Endothelial cell of umbilical vein (primary cell): ENCODE data around the gene ATP5ME. TPM values are rescaled to one million over a fixed set of nuclear protein-coding genes. Genes with fewer than 3 reads are reported as not detected.

Experiments used
- BruUV-seq: library from RNA; stranded (reverse); fragments of 400-500 nt; replicated peaks from 2 replicates; lab custom pipeline; 2021; lab: Mats Ljungman, UMichigan
- CTCF ChIA-PET: fragments of 300-600, 350-600 bp; sonication (Branson Sonifier 250); formaldehyde crosslinking; loops from one replicate; lab custom pipeline; 2021; ENCODE audit warnings: antibody characterized with exemption, inconsistent platforms; lab: Charles Lee
- POLR2A ChIA-PET: fragments of 300-600, 350-600 bp; sonication (Branson Sonifier 250); formaldehyde crosslinking; loops from one replicate; lab custom pipeline; 2021; ENCODE audit warnings: antibody characterized with exemption, inconsistent platforms; lab: Charles Lee
- DNase-seq: peaks from one replicate; pipeline ENCODE4 v3.0.0-alpha.2; 2011; ENCODE audit warnings: low read depth, low spot score
- FAIRE-seq: peaks from 2 replicates; lab custom pipeline; 2011; peaks lifted over from hg19 to GRCh38; lab: Jason Lieb, UNC
- H2AFZ ChIP-seq: 2 replicates; pipeline ENCODE4 v1.6.0; 2012; ENCODE audit warnings: low read depth, low read length, control low read depth, inconsistent platforms
- H3K27ac ChIP-seq: 2 replicates; pipeline ENCODE4 v1.5.1; 2011; ENCODE audit warnings: low read depth, mild to moderate bottlenecking, control low read depth, low read length, moderate library complexity; ENCODE audit not compliant: insufficient read depth
- H3K27me3 ChIP-seq, 2 experiments: 2 replicates each; pipeline versions ENCODE4 v1.6.0 to v1.6.1; 2011; ENCODE audit warnings: low read length in 2 of 2, mixed read lengths in 1 of 2; ENCODE audit not compliant: control insufficient read depth in 2 of 2, insufficient read depth in 2 of 2
- H3K36me3 ChIP-seq, 2 experiments: 2 replicates in 1 of 2; 3 replicates in 1 of 2; pipeline ENCODE4 v1.5.1; 2011; ENCODE audit warnings: low read length in 2 of 2, mild to moderate bottlenecking in 1 of 2, moderate library complexity in 1 of 2; ENCODE audit not compliant: control insufficient read depth in 2 of 2, insufficient read depth in 2 of 2; ENCODE audit errors: extremely low read depth in 1 of 2
- H3K4me1 ChIP-seq: 3 replicates; pipeline ENCODE4 v1.5.1; 2011; ENCODE audit warnings: mild to moderate bottlenecking, low read length; ENCODE audit not compliant: control insufficient read depth, insufficient read depth; ENCODE audit errors: extremely low read depth
- H3K4me2 ChIP-seq: 2 replicates; pipeline ENCODE4 v1.6.1; 2011; ENCODE audit warnings: low read length, control low read depth, mixed read lengths; ENCODE audit not compliant: insufficient read depth
- H3K4me3 ChIP-seq, 3 experiments: fragments of 200-600 bp in 1 of 3; sonication (generic), shearing (Covaris generic) in 1 of 3; replicated peaks in 1 of 3; 2 replicates each; pipeline ENCODE4 v1.5.1; 2011 to 2016; ENCODE audit warnings: control low read depth in 3 of 3, low read length in 3 of 3, mild to moderate bottlenecking in 2 of 3, inconsistent platforms in 1 of 3, low read depth in 1 of 3, moderate library complexity in 1 of 3; ENCODE audit not compliant: insufficient read depth in 1 of 3
- H3K79me2 ChIP-seq: 2 replicates; pipeline ENCODE4 v1.6.0; 2012; ENCODE audit warnings: low read length, inconsistent platforms; ENCODE audit not compliant: control insufficient read depth, insufficient read depth
- H3K9ac ChIP-seq: replicated peaks from 2 replicates; pipeline ENCODE3; 2011; ENCODE audit warnings: low read length, control low read depth; ENCODE audit not compliant: insufficient read depth; ENCODE audit errors: extremely low read depth
- H3K9me1 ChIP-seq: replicated peaks from 3 replicates; pipeline ENCODE4 v1.6.0; 2011; ENCODE audit warnings: mild to moderate bottlenecking, low read length; ENCODE audit not compliant: control insufficient read depth, insufficient read depth; ENCODE audit errors: extremely low read depth
- H3K9me3 ChIP-seq: replicated peaks from 2 replicates; pipeline ENCODE4 v1.5.1; 2012; ENCODE audit warnings: low read length, inconsistent platforms; ENCODE audit not compliant: control insufficient read depth, insufficient read depth
- H4K20me1 ChIP-seq: replicated peaks from 2 replicates; pipeline ENCODE3; 2011; ENCODE audit warnings: mild to moderate bottlenecking, low read length; ENCODE audit not compliant: control insufficient read depth, insufficient read depth; ENCODE audit errors: extremely low read depth
- CTCF ChIP-seq, 2 donors: IDR thresholded peaks; 1 replicate in 1 of 2; 2 replicates in 1 of 2; pipeline ENCODE4 v1.5.1; 2011; ENCODE audit warnings: low read length in 2 of 2, mild to moderate bottlenecking in 2 of 2, moderate library complexity in 2 of 2, control low read depth in 1 of 2, inconsistent platforms in 1 of 2, low read depth in 1 of 2; ENCODE audit not compliant: insufficient read depth in 1 of 2; ENCODE audit errors: extremely low read depth in 1 of 2
- EZH2 ChIP-seq: IDR thresholded peaks from 2 replicates; pipeline ENCODE4 v1.6.1; 2012; ENCODE audit warnings: borderline replicate concordance, low read depth, mild to moderate bottlenecking, moderate library complexity, low read length, inconsistent platforms; ENCODE audit not compliant: severe bottlenecking
- JUN ChIP-seq: IDR thresholded peaks from 2 replicates; pipeline ENCODE4 v1.6.1; 2011; ENCODE audit warnings: borderline replicate concordance, low read depth; ENCODE audit not compliant: insufficient read length, insufficient read depth
- MAX ChIP-seq: IDR thresholded peaks from 2 replicates; pipeline ENCODE4 v1.6.1; 2011; ENCODE audit not compliant: insufficient read depth, insufficient read length
- dilution Hi-C: fragments of 300-500 bp; cut with MboI; formaldehyde crosslinking; loops from one replicate; pipeline ENCODE4 v1.15.0; 2019; ENCODE audit warnings: low sequenced_read_pairs; ENCODE audit not compliant: extremely low pct_ligation_motif_present
- intact Hi-C: fragments of 100-400 bp; cut with micrococcal nuclease; formaldehyde crosslinking; loops from one replicate; pipeline ENCODE4 v1.10.0; 2022
- polyA plus RNA-seq, 4 experiments: library from polyadenylated mRNA; depleted of rRNA in 3 of 4; stranded (reverse) in 3 of 4; unstranded in 1 of 4; fragments of >200 nt; gene quantifications; 2 replicates each; pipeline versions ENCODE4 v1.2.1 to v1.2.3, GENCODE V29; 2011 to 2012; ENCODE audit warnings: missing spikeins in 1 of 4
- total RNA-seq: library from RNA; stranded (reverse); gene quantifications from 2 replicates; pipeline ENCODE4 v1.2.3, GENCODE V29; 2021

Gene ATP5ME
- total and polyA plus RNA-seq, 2 donors (not counting 3 experiments of a cell fraction or from before 2014, with no cell fraction given) = 303 to 304 TPM

GRCh38 chr4:686413-687040 lies 12.5 kb upstream of the ATP5ME start:
- no peaks in the 10 kb centered on the region for H3K9me1 ChIP-seq
- no peak overlapping the region for H3K4me2 ChIP-seq
- BruUV-seq = no TSS peak
- no peak overlapping the region for H3K9ac ChIP-seq
- H3K4me3 ChIP-seq = no peak overlapping the region
- no peaks in the 10 kb centered on the region for H3K27me3 ChIP-seq
- TF ChIP-seq CTCF (IDR thresholded peaks at IDR 0.05; ENCODE audit: extremely low read depth in 1 of 2, insufficient read depth in 1 of 2, low read depth in 1 of 2, low read length in 2 of 2) (no peak), JUN (no peak), MAX (no peak), EZH2 (no peak)
- no peak overlapping the region for H2AFZ ChIP-seq
- ChIA-PET CTCF (interaction anchor here (0.9 to 1.2 kb wide), 2 partner anchors 12 to 16 kb away, joined by 3 to 4 read pairs; partner anchors contain the start of genes ATP5ME and MYL5), POLR2A (no interaction called here)
- intact Hi-C loops = loop anchor here (1.0 kb wide), 1 partner anchor 19 kb away; the partner anchor contains the start of gene PCGF3
- FAIRE-seq = no peak
- H3K9me3 ChIP-seq = no peaks in the 10 kb centered on the region
- dilution Hi-C loops = no loop called here
- H3K36me3 ChIP-seq = no peaks in the 10 kb centered on the region
- no peak overlapping the region for H3K27ac ChIP-seq
- no peaks in the 10 kb centered on the region for H3K79me2 ChIP-seq
- peaks cover 14% of the 10 kb centered on the region for H3K4me1 ChIP-seq
- H4K20me1 ChIP-seq = no peaks in the 10 kb centered on the region
- DNase-seq = no peak
